H1 (cell line): ENCODE measurements around the gene SLC2A5.

Source experiments
- CBX5 ChIP-seq: fragments of 300-800, 300-1000 bp; sonication (generic); IDR thresholded peaks from 2 replicates; pipeline ENCODE4 v1.7.1; 2016; ENCODE audit warnings: antibody characterized with exemption, low read length, low read depth
- CREB1 ChIP-seq: IDR thresholded peaks from 2 replicates; pipeline ENCODE4 v1.6.1; 2012; ENCODE audit warnings: inconsistent platforms
- GABPA ChIP-seq: IDR thresholded peaks from 2 replicates; pipeline ENCODE4 v1.6.1; 2011; ENCODE audit warnings: mild to moderate bottlenecking, low read length, moderate library complexity, borderline replicate concordance; ENCODE audit not compliant: insufficient read depth
- MAFK ChIP-seq: IDR thresholded peaks from 2 replicates; pipeline ENCODE4 v1.6.1; 2012; ENCODE audit warnings: low read depth, mild to moderate bottlenecking, improper control_type of control experiment, low read length
- POLR2A ChIP-seq, 2 experiments: IDR thresholded peaks; 1 replicate in 1 of 2; 2 replicates in 1 of 2; pipeline ENCODE4 v1.6.1; 2011; ENCODE audit warnings: low read depth in 2 of 2, low read length in 2 of 2, mild to moderate bottlenecking in 2 of 2; ENCODE audit errors: control extremely low read depth in 1 of 2
- SIN3A ChIP-seq, 2 experiments: IDR thresholded peaks in 1 of 2; conservative IDR thresholded peaks in 1 of 2; 2 replicates each; pipeline ENCODE4 v1.6.1; 2011 to 2012; ENCODE audit warnings: low read length in 2 of 2, improper control_type of control experiment in 1 of 2, low read depth in 1 of 2, mild to moderate bottlenecking in 1 of 2
- SIX5 ChIP-seq: IDR thresholded peaks from 2 replicates; pipeline ENCODE4 v1.6.1; 2011; ENCODE audit warnings: mild to moderate bottlenecking, low read depth, low read length
- TAF1 ChIP-seq: IDR thresholded peaks from 2 replicates; pipeline ENCODE4 v1.6.1; 2011; ENCODE audit warnings: mild to moderate bottlenecking, low read depth, low read length
- ZNF274 ChIP-seq: IDR thresholded peaks from 2 replicates; pipeline ENCODE4 v1.7.0; 2012; ENCODE audit warnings: low read length, borderline replicate concordance; ENCODE audit errors: extremely low read depth
- TF ChIP-seq, protein P1 (sequence below), 3 experiments: IDR thresholded peaks; 1 replicate in 2 of 3; 2 replicates in 1 of 3; pipeline versions ENCODE4 v1.5.1 to v1.6.1; 2011; ENCODE audit warnings: low read length in 3 of 3, mild to moderate bottlenecking in 3 of 3, inconsistent platforms in 2 of 3, low read depth in 1 of 3, moderate library complexity in 1 of 3; ENCODE audit not compliant: insufficient read depth in 1 of 3; ENCODE audit errors: control extremely low read depth in 1 of 3
- TF ChIP-seq, protein P2 (sequence below): IDR thresholded peaks from 2 replicates; pipeline ENCODE4 v1.6.1; 2012; ENCODE audit warnings: inconsistent platforms

DNA sequence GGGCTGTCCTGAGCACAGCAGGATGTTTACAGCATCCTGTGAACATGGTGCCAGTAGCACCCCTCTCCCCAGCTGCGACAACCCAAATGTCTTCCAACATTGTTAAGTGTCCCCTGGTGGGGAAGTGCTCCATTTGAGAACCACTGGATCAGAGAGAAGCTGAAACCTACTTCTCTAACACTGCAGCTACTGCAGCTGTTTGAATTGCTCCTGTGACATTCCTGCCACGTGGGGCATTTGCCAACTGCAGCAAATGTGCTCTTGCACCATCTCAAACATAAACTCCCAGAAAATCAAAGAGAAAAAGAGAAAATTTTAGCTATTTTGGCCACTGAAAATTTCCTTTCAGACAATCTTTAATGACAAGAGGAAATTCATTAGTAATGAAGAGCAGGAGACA is 11.0 kb downstream of the SLC2A5 start:
- TF ChIP-seq SIN3A (conservative IDR thresholded peaks at IDR 0.05 in 1 of 2, IDR thresholded peaks at IDR 0.05 in 1 of 2; ENCODE audit: low read depth in 1 of 2, low read length in 2 of 2) (no peak), CBX5 (no peak), ZNF274 (no peak), GABPA (no peak), SIX5 (no peak), CREB1 (no peak), TAF1 (no peak), MAFK (no peak), POLR2A (IDR thresholded peaks at IDR 0.05; ENCODE audit: control extremely low read depth in 1 of 2, low read depth in 2 of 2, low read length in 2 of 2) (no peak)
- TF ChIP-seq, protein P1, sequence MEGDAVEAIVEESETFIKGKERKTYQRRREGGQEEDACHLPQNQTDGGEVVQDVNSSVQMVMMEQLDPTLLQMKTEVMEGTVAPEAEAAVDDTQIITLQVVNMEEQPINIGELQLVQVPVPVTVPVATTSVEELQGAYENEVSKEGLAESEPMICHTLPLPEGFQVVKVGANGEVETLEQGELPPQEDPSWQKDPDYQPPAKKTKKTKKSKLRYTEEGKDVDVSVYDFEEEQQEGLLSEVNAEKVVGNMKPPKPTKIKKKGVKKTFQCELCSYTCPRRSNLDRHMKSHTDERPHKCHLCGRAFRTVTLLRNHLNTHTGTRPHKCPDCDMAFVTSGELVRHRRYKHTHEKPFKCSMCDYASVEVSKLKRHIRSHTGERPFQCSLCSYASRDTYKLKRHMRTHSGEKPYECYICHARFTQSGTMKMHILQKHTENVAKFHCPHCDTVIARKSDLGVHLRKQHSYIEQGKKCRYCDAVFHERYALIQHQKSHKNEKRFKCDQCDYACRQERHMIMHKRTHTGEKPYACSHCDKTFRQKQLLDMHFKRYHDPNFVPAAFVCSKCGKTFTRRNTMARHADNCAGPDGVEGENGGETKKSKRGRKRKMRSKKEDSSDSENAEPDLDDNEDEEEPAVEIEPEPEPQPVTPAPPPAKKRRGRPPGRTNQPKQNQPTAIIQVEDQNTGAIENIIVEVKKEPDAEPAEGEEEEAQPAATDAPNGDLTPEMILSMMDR (IDR thresholded peaks at IDR 0.05; ENCODE audit: control extremely low read depth in 1 of 3, insufficient read depth in 1 of 3, low read depth in 1 of 3, low read length in 3 of 3) = peak in 1 of 3 experiments; percentile 10; a peak in 1 of 4 replicates
- TF ChIP-seq, protein P2, sequence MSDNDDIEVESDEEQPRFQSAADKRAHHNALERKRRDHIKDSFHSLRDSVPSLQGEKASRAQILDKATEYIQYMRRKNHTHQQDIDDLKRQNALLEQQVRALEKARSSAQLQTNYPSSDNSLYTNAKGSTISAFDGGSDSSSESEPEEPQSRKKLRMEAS = no peak
